Measurements from ENCODE around the gene NPW. TPM values are rescaled to one million over a fixed set of nuclear protein-coding genes. Genes with fewer than 3 reads are reported as not detected.

Gene NPW
- total and polyA plus RNA-seq, 12 donors, result 0.50 to 3.9 (median 1.2) TPM; not detected in 6

DNA sequence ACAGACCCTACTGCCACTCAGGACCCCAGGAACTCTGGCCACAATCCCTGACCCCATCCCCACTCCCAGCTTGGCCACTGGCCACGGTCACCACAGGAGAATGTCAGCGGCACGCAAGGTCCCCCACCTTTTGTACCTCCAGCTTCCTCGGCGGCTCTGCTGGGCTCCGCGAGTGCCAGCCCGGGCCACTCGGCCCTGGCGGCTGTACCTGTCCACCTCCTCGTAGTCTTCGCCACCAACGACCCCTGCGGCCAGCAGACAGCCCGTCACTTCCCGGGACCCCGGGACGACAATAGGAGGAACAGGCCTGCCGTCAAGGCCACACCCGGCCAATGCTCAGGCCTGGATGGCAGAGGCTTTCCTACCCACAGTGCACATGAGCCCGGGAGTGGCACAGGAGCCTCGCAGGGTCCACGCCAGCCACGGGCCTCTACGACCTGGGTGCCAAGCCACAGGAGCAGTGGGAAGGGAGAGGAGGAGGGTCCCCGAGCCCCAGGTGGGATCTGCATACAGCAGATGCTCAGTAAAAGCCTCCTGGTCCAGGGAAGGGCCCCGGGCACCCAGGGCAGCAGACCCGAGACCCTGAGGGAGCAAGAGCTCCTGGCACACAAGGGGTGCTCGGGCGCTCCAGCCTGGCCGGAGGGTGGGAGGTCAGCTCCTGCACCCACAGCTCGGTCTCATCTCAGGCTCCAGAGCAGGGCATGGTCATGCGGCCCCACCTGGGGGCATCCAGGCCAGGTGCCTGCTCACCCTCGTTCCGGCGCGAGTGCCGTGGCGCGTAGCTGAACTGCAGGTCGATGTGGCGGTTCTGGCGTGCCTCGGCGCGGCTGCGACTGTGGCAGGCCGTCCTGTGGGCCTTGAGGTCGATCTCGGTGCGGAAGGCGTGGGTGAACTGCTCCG lies 17.9 kb upstream of the NPW start:
- intact Hi-C loops (cut with DNase I), result no loop called here
- no peak for DNase-seq
- TF ChIP-seq, protein P1, sequence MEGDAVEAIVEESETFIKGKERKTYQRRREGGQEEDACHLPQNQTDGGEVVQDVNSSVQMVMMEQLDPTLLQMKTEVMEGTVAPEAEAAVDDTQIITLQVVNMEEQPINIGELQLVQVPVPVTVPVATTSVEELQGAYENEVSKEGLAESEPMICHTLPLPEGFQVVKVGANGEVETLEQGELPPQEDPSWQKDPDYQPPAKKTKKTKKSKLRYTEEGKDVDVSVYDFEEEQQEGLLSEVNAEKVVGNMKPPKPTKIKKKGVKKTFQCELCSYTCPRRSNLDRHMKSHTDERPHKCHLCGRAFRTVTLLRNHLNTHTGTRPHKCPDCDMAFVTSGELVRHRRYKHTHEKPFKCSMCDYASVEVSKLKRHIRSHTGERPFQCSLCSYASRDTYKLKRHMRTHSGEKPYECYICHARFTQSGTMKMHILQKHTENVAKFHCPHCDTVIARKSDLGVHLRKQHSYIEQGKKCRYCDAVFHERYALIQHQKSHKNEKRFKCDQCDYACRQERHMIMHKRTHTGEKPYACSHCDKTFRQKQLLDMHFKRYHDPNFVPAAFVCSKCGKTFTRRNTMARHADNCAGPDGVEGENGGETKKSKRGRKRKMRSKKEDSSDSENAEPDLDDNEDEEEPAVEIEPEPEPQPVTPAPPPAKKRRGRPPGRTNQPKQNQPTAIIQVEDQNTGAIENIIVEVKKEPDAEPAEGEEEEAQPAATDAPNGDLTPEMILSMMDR (IDR thresholded peaks at IDR 0.05), result no peak
- no peak for TF ChIP-seq POLR2A (IDR thresholded peaks at IDR 0.05)
- Histone ChIP-seq H3K9me3 (replicated peaks in 1 of 3) (no peaks in the 10 kb centered on the region), H3K4me3 (no peak overlapping the region), H3K27me3 (no peaks in the 10 kb centered on the region), H3K4me1 (replicated peaks in 1 of 2) (peaks cover 0 to 41% of the 10 kb centered on the region in 2 donors), H3K36me3 (replicated peaks in 1 of 2) (peaks cover 0 to 57% of the 10 kb centered on the region in 2 donors), H3K27ac (no peak overlapping the region)
- 93 to 97% (median 96%) methylated on average over 33 to 53 of the region's 53 CpGs for WGBS, 4 donors

DNA sequence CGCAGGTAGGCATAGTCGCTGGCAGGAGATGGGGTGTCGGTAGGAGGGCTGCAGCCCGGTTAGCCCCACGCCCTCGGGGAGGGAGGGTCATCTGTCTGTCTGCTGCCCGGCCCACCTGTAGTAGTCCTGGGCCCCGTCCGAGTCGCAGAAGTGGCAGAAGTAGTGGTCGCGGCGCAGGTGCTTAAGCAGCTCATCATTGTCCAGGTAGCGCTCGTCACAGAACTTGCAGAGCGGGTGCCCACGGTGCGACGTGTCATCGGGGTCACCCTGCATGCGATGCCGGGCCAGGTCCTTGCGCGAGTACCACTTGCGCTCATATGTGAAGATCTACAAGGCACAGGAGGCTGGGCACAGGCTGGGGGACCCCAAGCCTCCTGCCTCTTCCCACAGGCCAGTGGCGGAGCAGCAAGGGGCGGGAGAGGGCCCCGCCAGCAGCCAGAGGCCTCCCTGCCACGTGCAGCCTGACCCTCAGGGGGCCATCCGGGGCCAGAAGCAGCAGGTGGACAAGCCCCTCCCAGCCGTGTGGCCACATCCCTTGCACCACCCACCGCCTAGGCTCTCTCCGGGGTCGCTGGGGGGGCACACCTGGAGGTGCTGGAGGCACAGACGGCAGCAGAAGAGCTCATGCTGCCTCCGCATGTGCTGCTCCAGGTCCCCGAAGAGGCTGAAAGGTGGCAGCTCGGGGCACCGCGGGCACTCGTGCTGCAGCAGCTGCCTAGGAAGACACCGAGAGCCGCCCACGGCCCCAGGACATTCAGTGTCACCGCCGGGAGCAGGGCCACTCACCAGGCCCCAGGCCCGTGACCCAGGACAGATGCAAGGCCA lies 17.0 kb upstream of the NPW start:
- Histone ChIP-seq H3K27ac (no peak overlapping the region), H3K4me1 (replicated peaks in 1 of 2) (peaks cover 2 to 37% of the 10 kb centered on the region in 2 donors), H3K9me3 (replicated peaks in 1 of 3) (no peaks in the 10 kb centered on the region), H3K27me3 (no peaks in the 10 kb centered on the region), H3K4me3 (no peak overlapping the region), H3K36me3 (replicated peaks in 1 of 2) (peaks cover 0 to 57% of the 10 kb centered on the region in 2 donors)
- intact Hi-C loops (cut with DNase I), result no loop called here
- DNase-seq, result no peak
- TF ChIP-seq POLR2A (IDR thresholded peaks at IDR 0.05), result no peak
- TF ChIP-seq, protein P1 (IDR thresholded peaks at IDR 0.05), result no peak
- WGBS, 4 donors, result 89 to 92% (median 91%) methylated on average over 25 to 47 of the region's 47 CpGs

DNA sequence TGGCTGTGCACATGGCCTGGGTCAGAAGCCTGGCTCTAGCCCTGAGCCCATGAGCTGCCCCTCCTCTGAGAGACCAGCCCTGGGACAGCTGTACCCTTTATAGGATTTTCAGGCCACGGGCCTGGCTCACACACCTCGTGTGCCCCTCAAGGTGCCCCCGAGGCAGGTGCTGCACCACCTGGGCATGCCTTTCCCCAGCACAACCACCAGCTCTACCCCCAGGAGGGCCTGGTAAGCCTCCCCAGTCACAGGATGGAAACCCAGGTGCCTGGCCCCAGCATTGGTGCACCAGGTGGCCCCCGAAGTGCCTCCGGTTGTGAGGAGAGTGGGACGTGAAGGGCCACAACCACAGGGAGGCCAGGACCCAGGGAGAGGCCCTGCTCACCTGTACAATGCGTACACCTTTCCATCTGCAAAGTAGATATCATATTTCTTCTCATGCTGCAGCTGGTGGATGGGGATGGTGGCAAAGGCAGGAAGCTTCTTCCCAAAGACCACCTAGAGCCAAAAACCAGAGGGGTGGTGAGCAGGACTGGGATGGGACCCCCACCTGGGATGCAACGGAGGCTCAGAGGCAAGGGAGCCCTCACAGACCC lies 16.3 kb upstream of the NPW start:
- TF ChIP-seq, protein P1 (IDR thresholded peaks at IDR 0.05), result no peak
- no peak for TF ChIP-seq POLR2A (IDR thresholded peaks at IDR 0.05)
- intact Hi-C loops (cut with DNase I), result no loop called here
- no peaks in the 10 kb centered on the region for H3K27me3 ChIP-seq
- H3K9me3 ChIP-seq (replicated peaks in 1 of 3), result no peaks in the 10 kb centered on the region
- 63 to 81% (median 69%) methylated on average over 2 to 8 of the region's 8 CpGs for WGBS, 4 donors
- H3K36me3 ChIP-seq (replicated peaks in 1 of 2), result peaks cover 0 to 52% of the 10 kb centered on the region in 2 donors
- H3K27ac ChIP-seq, result peak overlapping the region in 2 of 5 donors; percentile 22 to 49
- H3K4me1 ChIP-seq (replicated peaks in 1 of 2), result peaks cover 10 to 37% of the 10 kb centered on the region in 2 donors
- DNase-seq, result no peak
- no peak overlapping the region for H3K4me3 ChIP-seq

All from adrenal gland (tissue), 12 donors.